Measurements from ENCODE around the gene RAB26. TPM values are rescaled to one million over a fixed set of nuclear protein-coding genes. Genes with fewer than 3 reads are reported as not detected.
"Not testable (repeated sequence)": the region's sequence is repeated elsewhere in the genome, so short reads cannot be mapped to it uniquely, and the experiment has no call there.

The RAB26 gene
- total and polyA plus RNA-seq, 2 experiments from 2014 or later: 4.1 to 8.7 TPM

GRCh38 chr16:2121853-2122252 lies 26.6 kb upstream of the RAB26 start (continued):
- no peak for TF ChIP-seq CTCF (conservative IDR thresholded peaks at IDR 0.05; ENCODE audit: low read depth in 2 of 2)
- no peak for TF ChIP-seq ETS1 (IDR thresholded peaks at IDR 0.05)

GRCh38 chr16:2122429-2122828 lies 26.0 kb upstream of the RAB26 start:
- Histone ChIP-seq H3K27ac (ENCODE audit: low read depth) (no peak overlapping the region), H3K36me3 (ENCODE audit: insufficient read depth) (no peaks in the 10 kb centered on the region), H3K4me2 (no peak overlapping the region), H3K4me1 (ENCODE audit: insufficient read depth) (no peaks in the 10 kb centered on the region), H2AFZ (no peak overlapping the region), H3K79me2 (replicated peaks; ENCODE audit: insufficient read depth) (peaks cover 31% of the 10 kb centered on the region), H3K4me3 (no peak overlapping the region), H3K27me3 (ENCODE audit: insufficient read depth) (no peaks in the 10 kb centered on the region), H4K20me1 (replicated peaks; ENCODE audit: insufficient read depth) (no peaks in the 10 kb centered on the region), H3K9me2 (ENCODE audit: insufficient read depth) (no peaks in the 10 kb centered on the region), H3F3A (replicated peaks; ENCODE audit: low read depth) (no peaks in the 10 kb centered on the region)
- Mint-ChIP-seq H3K27me3 (ENCODE audit: insufficient read depth, low read depth, poor library complexity) (peaks cover 5% of the 10 kb centered on the region), H3K9me3 (no peaks in the 10 kb centered on the region), H3K27ac (no peak overlapping the region), H3K36me3 (ENCODE audit: low read depth) (no peaks in the 10 kb centered on the region), H3K4me3 (no peak overlapping the region), H3K4me1 (peaks cover 20% of the 10 kb centered on the region)
- DNase-seq (ENCODE audit: low spot score): no peak
- TF ChIP-seq NANOG (IDR thresholded peaks at IDR 0.05; ENCODE audit: borderline replicate concordance) (no peak), JUNB (IDR thresholded peaks at IDR 0.05; ENCODE audit: unreplicated experiment) (no peak), POLR2AphosphoS5 (IDR thresholded peaks at IDR 0.05; ENCODE audit: low read depth) (no peak), ZNF331 (CRISPR knock-in tag; IDR thresholded peaks at IDR 0.05; ENCODE audit: low read depth) (no peak), STAT1 (IDR thresholded peaks at IDR 0.05; ENCODE audit: unreplicated experiment) (no peak), CTCF (conservative IDR thresholded peaks at IDR 0.05; ENCODE audit: low read depth in 2 of 2) (no peak), CREB1 (CRISPR knock-in tag; IDR thresholded peaks at IDR 0.05; ENCODE audit: low read depth) (no peak)
- no peak for ATAC-seq

GRCh38 chr16:2122934-2123683 lies 25.3 kb upstream of the RAB26 start:
- not testable (repeated sequence) for H3K36me3 Mint-ChIP-seq (ENCODE audit: low read depth); H3F3A ChIP-seq (replicated peaks; ENCODE audit: low read depth); H3K27me3 Mint-ChIP-seq (ENCODE audit: insufficient read depth, low read depth, poor library complexity); H3K4me3 ChIP-seq; H3K27ac ChIP-seq (ENCODE audit: low read depth); H3K9me3 Mint-ChIP-seq; H3K4me2 ChIP-seq; H3K4me3 Mint-ChIP-seq; H3K9me2 ChIP-seq (ENCODE audit: insufficient read depth); H2AFZ ChIP-seq; H3K36me3 ChIP-seq (ENCODE audit: insufficient read depth); H3K4me1 ChIP-seq (ENCODE audit: insufficient read depth); ATAC-seq; DNase-seq (ENCODE audit: low spot score); H3K27ac Mint-ChIP-seq; H3K27me3 ChIP-seq (ENCODE audit: insufficient read depth); H4K20me1 ChIP-seq (replicated peaks; ENCODE audit: insufficient read depth)
- peaks cover 33% of the 10 kb centered on the region for H3K79me2 ChIP-seq (replicated peaks; ENCODE audit: insufficient read depth)
- H3K4me1 Mint-ChIP-seq: peaks cover 21% of the 10 kb centered on the region

- not testable (repeated sequence) for H3K9me3 Mint-ChIP-seq; H3K4me3 Mint-ChIP-seq; H3K36me3 ChIP-seq (ENCODE audit: insufficient read depth); DNase-seq (ENCODE audit: low spot score); H3K27ac Mint-ChIP-seq; H3K36me3 Mint-ChIP-seq (ENCODE audit: low read depth); H3K4me1 ChIP-seq (ENCODE audit: insufficient read depth); H3K4me2 ChIP-seq; H2AFZ ChIP-seq; H4K20me1 ChIP-seq (replicated peaks; ENCODE audit: insufficient read depth); H3K4me3 ChIP-seq; H3K27me3 ChIP-seq (ENCODE audit: insufficient read depth); H3F3A ChIP-seq (replicated peaks; ENCODE audit: low read depth); H3K27ac ChIP-seq (ENCODE audit: low read depth); H3K9me2 ChIP-seq (ENCODE audit: insufficient read depth); H3K27me3 Mint-ChIP-seq (ENCODE audit: insufficient read depth, low read depth, poor library complexity)
- H3K4me1 Mint-ChIP-seq: peaks cover 24% of the 10 kb centered on the region
- ATAC-seq: peak; percentile 0; the same call in 2 of the 3 replicates
- peaks cover 33% of the 10 kb centered on the region for H3K79me2 ChIP-seq (replicated peaks; ENCODE audit: insufficient read depth)
Measured at GRCh38 chr16:2123706-2124376, 24.6 kb upstream of the RAB26 start.

All from GM23338 (cell line).